GM21390 (cell line): Measurements from ENCODE around the gene SCN5A.

Experiments used
- ATAC-seq: cut with Tn5 transposase; IDR thresholded peaks from one replicate; pipeline ENCODE4 v1.9.1; 2021; ENCODE audit not compliant: unreplicated experiment

Gene SCN5A

DNA sequence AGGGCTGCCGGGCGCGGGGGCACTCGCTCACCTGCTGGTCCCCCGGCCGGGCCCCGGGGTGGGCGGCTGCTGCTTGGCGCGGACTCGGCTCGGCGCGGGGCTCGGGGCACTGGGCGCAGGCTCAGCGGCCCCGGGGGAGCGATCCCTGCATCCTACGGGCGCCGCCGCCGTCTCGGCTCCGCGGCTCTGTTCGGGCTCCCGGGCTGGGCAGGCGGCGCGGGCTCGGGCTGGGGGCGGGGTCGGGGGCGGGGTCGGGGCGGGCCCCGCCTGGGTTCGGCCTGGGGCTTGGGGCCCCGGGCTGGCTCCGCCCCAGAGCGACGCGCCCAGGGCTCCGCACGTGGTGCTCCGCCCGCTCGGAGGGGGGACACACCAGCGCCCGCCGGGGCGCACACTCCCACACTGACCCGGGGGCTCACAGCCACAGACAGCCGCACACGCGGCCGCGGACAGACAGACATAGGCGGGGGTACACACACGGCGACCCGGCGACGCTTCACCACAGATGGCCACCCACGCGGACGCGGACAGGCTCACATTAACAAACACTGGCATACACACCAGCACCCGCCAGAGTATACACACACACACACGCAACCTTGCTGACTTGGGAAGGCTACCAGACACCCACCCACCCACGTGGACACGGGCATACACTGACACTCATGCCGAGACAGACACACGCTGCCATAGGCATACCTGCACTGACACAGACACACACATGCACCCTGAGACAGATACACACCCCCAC, at the start of gene SCN5A:
TSS of gene SCN5A (minus strand) at position 188 of the 748 bp plus-strand sequence. CDS start 16,380 bp downstream, outside the sequence.
- ATAC-seq = peak; percentile 67

DNA sequence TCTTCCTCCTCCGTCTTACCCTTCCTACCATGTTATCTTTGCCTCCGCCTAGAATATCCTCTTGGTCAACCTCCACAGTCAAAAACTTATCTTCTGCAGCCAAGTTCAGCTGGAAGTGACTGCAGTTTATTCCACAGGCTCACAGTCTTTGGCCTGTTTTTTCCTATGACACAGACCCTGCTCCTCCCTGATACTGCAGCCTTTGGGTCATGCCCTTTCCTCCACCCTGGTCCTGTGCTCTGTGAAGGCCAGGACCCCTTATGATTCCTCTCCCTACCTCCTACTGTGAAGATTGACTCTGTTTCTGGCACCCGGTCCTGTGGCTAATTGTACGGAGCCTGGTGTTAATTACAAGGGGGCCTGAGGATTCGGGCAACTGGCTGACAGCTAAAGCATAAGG, 49.3 kb upstream of the SCN5A start:
- ATAC-seq = no peak

DNA sequence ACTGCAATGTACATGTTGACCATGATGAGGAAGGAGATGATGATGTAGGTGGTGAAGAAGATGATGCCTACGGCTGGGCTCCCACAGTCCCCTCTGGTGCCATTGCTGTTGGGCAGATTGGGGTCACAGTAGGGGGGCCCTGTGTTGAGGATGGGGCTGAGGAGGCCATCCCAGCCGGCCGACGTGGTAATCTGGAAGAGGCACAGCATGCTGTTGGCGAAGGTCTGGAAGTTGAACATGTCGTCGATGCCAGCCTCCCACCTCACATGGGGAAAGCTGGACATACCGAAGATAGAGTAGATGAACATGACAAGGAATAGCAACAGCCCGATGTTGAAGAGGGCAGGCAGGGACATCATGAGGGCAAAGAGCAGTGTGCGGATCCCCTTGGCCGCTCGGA, 48.6 kb upstream of the SCN5A start:
- no peak for ATAC-seq

- no peak for ATAC-seq
These were observed 46.5 kb upstream of the SCN5A start for GRCh38 chr3:38696034-38696433.

GRCh38 chr3:38690185-38690584, 40.7 kb upstream of the SCN5A start:
- ATAC-seq = no peak

DNA sequence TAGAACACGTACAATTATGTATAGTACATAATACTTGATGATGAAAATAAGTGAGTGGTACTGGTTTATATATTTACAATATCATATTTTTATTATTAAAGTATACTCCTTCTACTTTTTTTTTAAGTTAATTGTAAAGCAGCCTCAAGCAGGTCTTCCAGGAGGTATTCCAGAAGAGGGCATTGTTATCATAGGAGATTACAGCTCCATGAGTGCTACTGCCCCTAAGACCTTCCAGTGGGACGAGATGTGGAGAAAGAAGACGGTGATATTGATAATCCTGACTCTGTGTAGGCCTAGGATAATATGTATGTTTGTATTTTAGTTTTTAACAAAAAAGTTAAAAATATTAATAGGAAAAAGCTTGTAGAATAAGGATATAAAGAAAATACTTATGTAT, 40.3 kb upstream of the SCN5A start:
- no peak for ATAC-seq

GRCh38 chr3:38689346-38689745, 39.9 kb upstream of the SCN5A start:
- no peak for ATAC-seq

DNA sequence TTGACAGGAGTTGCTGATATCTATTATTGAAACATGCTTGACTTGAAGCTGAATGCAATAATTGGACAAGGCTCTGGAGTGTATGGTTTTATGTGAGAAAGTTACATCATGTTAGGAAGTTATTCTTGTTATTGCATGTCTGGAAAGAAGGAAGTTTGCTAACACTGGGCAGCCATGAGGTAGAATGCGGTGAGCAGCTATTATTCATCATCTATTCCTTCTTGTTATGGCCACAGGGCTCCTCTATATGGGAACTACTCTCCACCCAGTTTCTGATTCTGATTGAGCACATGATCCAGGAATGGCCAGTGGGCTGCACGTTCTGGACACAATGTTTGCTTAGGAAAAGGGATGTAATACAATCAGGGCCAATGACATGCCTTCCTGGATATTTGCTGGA, 37.8 kb upstream of the SCN5A start:
- ATAC-seq = no peak

- ATAC-seq = no peak
These were observed 35.1 kb upstream of the SCN5A start for GRCh38 chr3:38684546-38684945.

DNA sequence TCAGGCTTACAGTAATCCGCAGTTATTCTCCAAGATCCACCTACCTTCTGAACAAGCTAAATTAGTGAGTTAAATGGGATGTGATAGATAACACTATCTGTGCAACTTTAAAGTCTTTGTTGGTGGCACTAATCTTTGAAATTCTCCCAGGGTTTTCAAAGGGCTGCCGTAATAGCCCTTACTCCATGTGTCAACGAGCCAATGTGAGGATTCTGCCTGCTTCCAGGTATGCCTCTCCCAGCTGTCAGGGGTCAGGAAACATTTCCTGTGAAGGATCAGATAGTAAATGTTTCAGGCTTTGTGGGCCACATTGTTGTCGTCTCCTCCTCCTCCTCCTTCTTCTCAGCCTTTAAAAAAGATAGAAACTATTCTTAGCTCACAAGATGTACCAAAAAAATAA, 20.2 kb upstream of the SCN5A start:
- ATAC-seq = no peak

- no peak for ATAC-seq
These were observed 13.1 kb upstream of the SCN5A start for GRCh38 chr3:38662544-38662943.

DNA sequence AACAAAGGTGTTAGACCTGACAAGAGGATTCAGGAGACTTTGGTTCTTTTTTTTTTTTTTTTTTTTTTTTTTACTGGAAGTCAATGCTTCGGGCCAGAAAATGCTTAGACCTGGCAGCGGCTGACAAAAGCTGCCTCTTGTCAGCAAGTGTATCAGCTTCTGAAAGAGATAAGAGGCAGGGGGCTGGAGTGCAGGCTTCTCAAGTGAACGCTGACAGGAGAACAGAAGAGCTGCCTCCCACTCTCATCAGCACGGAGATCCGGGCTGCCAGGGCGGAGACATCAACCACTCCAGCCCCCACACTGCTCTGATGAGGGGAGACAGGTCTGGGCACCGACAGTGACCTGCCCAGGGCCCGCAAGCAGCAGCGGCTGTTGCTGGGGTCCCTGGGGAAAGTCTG, 9.4 kb upstream of the SCN5A start:
- ATAC-seq = no peak

DNA sequence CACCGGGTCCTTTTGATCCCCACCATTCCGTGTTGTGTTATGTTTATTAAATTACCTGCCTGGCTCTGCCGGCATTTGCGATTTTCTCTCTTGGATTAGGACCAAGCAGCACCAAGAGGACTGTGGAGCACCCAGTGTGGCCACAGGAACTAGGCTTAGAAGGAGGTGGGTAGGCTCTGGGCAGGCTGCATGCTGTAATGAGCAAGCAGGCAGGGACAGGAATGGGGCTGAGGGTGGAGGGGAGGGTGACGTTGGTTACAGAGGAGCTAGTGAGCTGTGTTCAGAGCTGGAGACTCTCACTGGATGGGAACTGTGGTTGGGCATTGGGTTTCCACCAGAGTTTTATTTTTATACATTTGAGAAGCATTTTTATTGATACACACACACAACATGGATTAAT, 7.9 kb upstream of the SCN5A start:
- no peak for ATAC-seq

DNA sequence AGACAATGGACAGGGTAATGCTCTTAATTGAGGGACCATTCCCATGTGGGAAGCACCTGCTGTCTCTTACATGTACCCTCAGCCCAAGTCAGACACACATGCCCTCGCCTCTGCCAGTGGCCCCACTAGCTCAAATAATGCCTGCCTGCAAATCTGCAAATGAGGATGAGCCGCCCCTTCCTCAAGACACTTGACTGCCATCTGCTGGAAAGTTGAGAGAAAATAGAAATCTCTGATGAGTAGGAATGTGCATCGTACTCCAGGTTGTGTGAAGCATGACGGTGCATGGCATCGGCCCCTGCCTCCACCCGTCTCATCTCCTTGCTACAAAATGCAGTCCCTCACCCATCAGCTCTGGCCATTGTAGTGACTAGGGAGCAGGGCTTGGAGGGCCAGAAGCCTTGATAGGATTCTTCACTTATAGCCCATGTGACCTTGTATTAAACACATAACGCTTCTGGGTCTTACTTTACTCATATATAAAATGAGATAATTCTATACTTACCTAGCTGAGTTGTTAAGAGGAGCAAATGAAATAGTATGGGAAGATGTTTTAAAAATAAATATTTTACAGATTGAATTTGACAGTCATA, 6.3 kb upstream of the SCN5A start:
- no peak for ATAC-seq

- ATAC-seq = no peak
These were observed 4.4 kb upstream of the SCN5A start for GRCh38 chr3:38653685-38654537.

DNA sequence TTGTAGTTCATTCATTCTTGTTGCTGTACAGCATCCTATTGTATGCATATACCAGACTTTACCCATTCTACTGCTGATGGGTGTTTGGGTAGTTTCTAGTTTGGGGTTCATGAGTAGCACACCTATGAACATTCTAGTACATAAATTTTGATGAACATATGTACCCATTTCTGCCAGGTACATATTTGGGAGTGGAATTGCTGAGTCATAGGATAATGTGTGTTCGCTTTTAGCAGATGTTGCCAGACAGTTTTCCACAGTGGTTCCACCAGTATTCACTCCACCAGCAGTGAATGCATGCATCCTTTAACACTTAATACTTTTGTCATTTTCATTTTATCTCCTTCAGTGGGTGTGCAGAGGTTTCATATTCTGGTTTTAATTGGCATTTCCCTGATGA, 3.4 kb upstream of the SCN5A start:
- ATAC-seq = no peak

- ATAC-seq = peak; percentile 68
These were observed 1.8 kb upstream of the SCN5A start for GRCh38 chr3:38651153-38651789.

GRCh38 chr3:38650248-38650951, 913 bp upstream of the SCN5A start:
- ATAC-seq = no peak

- ATAC-seq = peak; percentile 5
These were observed 608 bp downstream of the SCN5A start for GRCh38 chr3:38648659-38649499.
